Right atrium auricular region (tissue), 2 donors: ENCODE results near the gene NKAPD1. TPM values are rescaled to one million over a fixed set of nuclear protein-coding genes. Genes with fewer than 3 reads are reported as not detected.

Experiments used
- DNase-seq: peaks from one replicate; pipeline ENCODE4 v3.0.0-alpha.2; 2019; ENCODE audit warnings: low spot score
- H3K27ac ChIP-seq, 2 donors: fragments of 200-600 bp; sonication (generic); 1 replicate in 1 of 2; 2 replicates in 1 of 2; pipeline ENCODE4 v1.5.1; 2016 to 2019
- H3K27me3 ChIP-seq, 2 donors: fragments of 200-600 bp; sonication (generic); one replicate each; pipeline versions ENCODE4 v1.5.1 to v1.6.0; 2017 to 2019
- H3K36me3 ChIP-seq: fragments of 200-600 bp; sonication (generic); one replicate; pipeline ENCODE4 v1.5.1; 2016
- H3K4me1 ChIP-seq, 2 donors: fragments of 200-600 bp; sonication (generic); one replicate each; pipeline versions ENCODE4 v1.5.1 to v1.6.0; 2017 to 2019
- H3K4me3 ChIP-seq, 2 donors: fragments of 200-600 bp; sonication (generic); 1 replicate in 1 of 2; 2 replicates in 1 of 2; pipeline ENCODE4 v1.5.1; 2017 to 2019; ENCODE audit warnings: mild to moderate bottlenecking in 1 of 2, moderate library complexity in 1 of 2
- H3K9me3 ChIP-seq, 2 donors: fragments of 200-600 bp; sonication (generic); one replicate each; pipeline ENCODE4 v1.5.1; 2019
- CTCF ChIP-seq, 2 donors: fragments of 200-600 bp; sonication (generic); IDR thresholded peaks; one replicate each; pipeline ENCODE4 v1.5.1; 2019; ENCODE audit warnings: antibody characterized with exemption in 2 of 2
- total RNA-seq, 2 donors: library from RNA; depleted of rRNA; stranded (reverse); fragments of >200 nt; gene quantifications; one replicate each; pipeline ENCODE4 v1.1.0, GENCODE V29; 2016

NKAPD1 gene
- total RNA-seq, 2 donors from 2014 or later, result 4.4 to 7.0 TPM

- Histone ChIP-seq H3K4me3 (no peak overlapping the region), H3K4me1 (no peaks in the 10 kb centered on the region), H3K27me3 (no peaks in the 10 kb centered on the region), H3K36me3 (peaks cover 54% of the 10 kb centered on the region), H3K27ac (no peak overlapping the region), H3K9me3 (no peaks in the 10 kb centered on the region)
- no peak for TF ChIP-seq CTCF (IDR thresholded peaks at IDR 0.05)
- DNase-seq, result no peak
These were observed 23.8 kb downstream of the NKAPD1 start for GRCh38 chr11:112097734-112098528.

- Histone ChIP-seq H3K9me3 (no peaks in the 10 kb centered on the region), H3K27me3 (no peaks in the 10 kb centered on the region), H3K4me3 (no peak overlapping the region), H3K27ac (no peak overlapping the region), H3K4me1 (no peaks in the 10 kb centered on the region), H3K36me3 (peaks cover 28% of the 10 kb centered on the region)
- TF ChIP-seq CTCF (IDR thresholded peaks at IDR 0.05), result no peak
- DNase-seq, result no peak
These were observed 26.4 kb downstream of the NKAPD1 start for GRCh38 chr11:112100462-112100861.

- Histone ChIP-seq H3K4me3 (no peak overlapping the region), H3K27ac (no peak overlapping the region), H3K27me3 (no peaks in the 10 kb centered on the region), H3K9me3 (no peaks in the 10 kb centered on the region), H3K36me3 (peaks cover 4% of the 10 kb centered on the region), H3K4me1 (no peaks in the 10 kb centered on the region)
- TF ChIP-seq CTCF (IDR thresholded peaks at IDR 0.05), result no peak
- no peak for DNase-seq
These were observed 29.3 kb downstream of the NKAPD1 start for GRCh38 chr11:112103446-112103845.

GRCh38 chr11:112106070-112106469 lies 32.0 kb downstream of the NKAPD1 start:
- TF ChIP-seq CTCF (IDR thresholded peaks at IDR 0.05), result no peak
- no peak for DNase-seq
- H3K9me3 ChIP-seq, result no peaks in the 10 kb centered on the region
- H3K4me1 ChIP-seq, result no peaks in the 10 kb centered on the region
- H3K27ac ChIP-seq, result no peak overlapping the region
- H3K36me3 ChIP-seq, result peaks cover 4% of the 10 kb centered on the region
- no peak overlapping the region for H3K4me3 ChIP-seq
- no peaks in the 10 kb centered on the region for H3K27me3 ChIP-seq

- H3K36me3 ChIP-seq, result no peaks in the 10 kb centered on the region
- H3K9me3 ChIP-seq, result no peaks in the 10 kb centered on the region
- peak; percentile 53 to 75 for TF ChIP-seq CTCF (IDR thresholded peaks at IDR 0.05)
- no peak for DNase-seq
- no peaks in the 10 kb centered on the region for H3K27me3 ChIP-seq
- H3K27ac ChIP-seq, result no peak overlapping the region
- H3K4me3 ChIP-seq, result no peak overlapping the region
- H3K4me1 ChIP-seq, result no peaks in the 10 kb centered on the region
These were observed 39.7 kb downstream of the NKAPD1 start for GRCh38 chr11:112113539-112114457.
